Activated naive CD4-positive, alpha-beta T cell treated with anti-CD3 and anti-CD28 coated beads, Interleukin-2, amount 50 U/mL, for 24 hours (primary cell): ENCODE data around the gene CAGE1.
"Not testable (repeated sequence)": the region's sequence is repeated elsewhere in the genome, so short reads cannot be mapped to it uniquely, and the experiment has no call there.

ENCODE experiments used
- H3K27ac Mint-ChIP-seq: one replicate; pipeline ENCODE4 v1.8.0; 2021; ENCODE audit warnings: mild to moderate bottlenecking, mixed read lengths
- H3K27me3 Mint-ChIP-seq: one replicate; pipeline ENCODE4 v1.8.0; 2021; ENCODE audit warnings: mixed read lengths
- H3K36me3 Mint-ChIP-seq: one replicate; pipeline ENCODE4 v1.8.0; 2021; ENCODE audit warnings: mixed read lengths
- H3K4me1 Mint-ChIP-seq: one replicate; pipeline ENCODE4 v1.8.0; 2021; ENCODE audit warnings: mixed read lengths
- H3K4me3 Mint-ChIP-seq: one replicate; pipeline ENCODE4 v1.8.0; 2021; ENCODE audit warnings: mild to moderate bottlenecking, mixed read lengths
- H3K9me3 Mint-ChIP-seq: one replicate; pipeline ENCODE4 v1.8.0; 2021; ENCODE audit warnings: mixed read lengths

Gene CAGE1

DNA sequence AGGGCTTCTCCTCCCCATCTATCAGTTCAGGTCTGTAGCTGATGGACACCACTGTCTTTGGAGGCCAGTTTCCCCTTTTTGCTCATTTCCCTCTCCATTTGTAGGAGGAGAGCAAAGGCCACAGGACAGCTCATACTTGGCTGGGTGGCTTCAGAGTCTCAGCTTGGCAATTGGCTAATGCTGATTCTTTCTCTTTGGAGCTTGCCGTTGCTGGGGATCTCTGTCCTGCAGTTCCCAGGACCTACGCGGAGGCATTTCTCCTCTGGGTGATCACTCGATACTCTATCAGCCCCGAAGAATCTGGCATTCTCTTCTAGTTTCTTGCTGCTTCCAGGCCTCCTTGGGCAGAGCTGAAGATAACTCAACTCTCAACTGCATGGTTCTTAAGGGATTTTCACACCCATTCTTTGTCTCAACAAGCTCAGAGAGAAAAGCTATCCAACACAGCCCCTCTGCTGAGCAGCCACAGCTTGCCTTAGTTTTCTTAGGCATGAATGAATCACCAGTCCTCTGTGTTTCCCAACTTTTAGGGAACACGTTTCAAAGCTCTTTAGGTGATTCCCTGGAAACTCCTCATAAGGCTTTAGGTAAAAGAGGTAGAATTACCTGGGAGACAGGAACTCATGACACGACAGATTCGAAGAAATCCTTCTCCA, 57.3 kb downstream of the CAGE1 start:
- Mint-ChIP-seq H3K4me1 (no peaks in the 10 kb centered on the region), H3K36me3 (no peaks in the 10 kb centered on the region), H3K9me3 (no peaks in the 10 kb centered on the region), H3K4me3 (no peak overlapping the region), H3K27ac (no peak overlapping the region), H3K27me3 (peaks cover 1% of the 10 kb centered on the region)

GRCh38 chr6:7331452-7331851, 58.1 kb downstream of the CAGE1 start:
- no peaks in the 10 kb centered on the region for H3K4me1 Mint-ChIP-seq
- no peaks in the 10 kb centered on the region for H3K9me3 Mint-ChIP-seq
- peaks cover 1% of the 10 kb centered on the region for H3K27me3 Mint-ChIP-seq
- H3K36me3 Mint-ChIP-seq = no peaks in the 10 kb centered on the region
- H3K4me3 Mint-ChIP-seq = no peak overlapping the region
- H3K27ac Mint-ChIP-seq = no peak overlapping the region

DNA sequence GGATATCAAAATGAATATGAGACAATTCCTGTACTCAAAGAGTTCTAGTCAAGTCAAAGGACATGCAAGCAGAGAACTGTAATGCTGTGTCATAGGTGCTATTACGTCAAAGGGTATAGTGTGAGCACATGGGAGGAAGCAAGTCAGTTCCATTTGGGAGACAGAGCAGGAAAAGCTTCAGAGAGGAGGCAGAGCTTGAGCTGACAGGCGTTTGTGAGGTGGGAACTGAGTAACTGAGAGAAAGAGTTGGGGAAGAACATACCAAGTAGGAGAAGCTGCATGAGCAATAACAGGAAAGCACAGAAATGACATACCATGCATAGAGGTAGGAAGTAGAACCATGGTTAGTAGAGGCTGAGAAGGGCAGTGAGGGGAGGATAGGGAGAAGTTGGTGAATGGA, 61.3 kb downstream of the CAGE1 start:
- Mint-ChIP-seq H3K27me3 (peaks cover 1% of the 10 kb centered on the region), H3K4me3 (no peak overlapping the region), H3K36me3 (no peaks in the 10 kb centered on the region), H3K4me1 (no peaks in the 10 kb centered on the region), H3K9me3 (no peaks in the 10 kb centered on the region), H3K27ac (no peak overlapping the region)

GRCh38 chr6:7325750-7326149, 63.8 kb downstream of the CAGE1 start:
- Mint-ChIP-seq H3K27ac (no peak overlapping the region), H3K27me3 (peaks cover 1% of the 10 kb centered on the region), H3K4me3 (no peak overlapping the region), H3K36me3 (no peaks in the 10 kb centered on the region), H3K4me1 (no peaks in the 10 kb centered on the region), H3K9me3 (no peaks in the 10 kb centered on the region)

DNA sequence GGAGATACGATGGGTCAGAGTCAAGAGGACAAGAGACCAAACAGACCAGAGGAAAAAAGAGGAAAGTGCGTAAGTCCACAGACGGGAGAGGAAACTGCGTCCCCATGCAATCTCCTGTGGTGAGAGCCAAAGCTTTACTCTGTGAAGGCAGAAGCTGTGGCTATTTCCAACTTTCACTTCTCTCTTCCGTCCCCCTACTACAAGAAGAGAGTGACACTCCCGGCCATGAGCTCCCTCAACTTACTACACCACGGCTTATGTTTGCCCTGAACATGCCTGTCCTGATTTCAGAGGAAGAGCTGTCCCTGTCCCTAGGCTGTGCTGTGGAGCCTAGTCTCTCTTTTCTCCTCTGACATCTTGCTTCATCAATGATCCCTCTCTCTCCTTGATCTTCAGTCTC, 65.0 kb downstream of the CAGE1 start:
- Mint-ChIP-seq H3K27ac (no peak overlapping the region), H3K9me3 (no peaks in the 10 kb centered on the region), H3K36me3 (no peaks in the 10 kb centered on the region), H3K4me1 (no peaks in the 10 kb centered on the region), H3K27me3 (peaks cover 1% of the 10 kb centered on the region), H3K4me3 (no peak overlapping the region)

DNA sequence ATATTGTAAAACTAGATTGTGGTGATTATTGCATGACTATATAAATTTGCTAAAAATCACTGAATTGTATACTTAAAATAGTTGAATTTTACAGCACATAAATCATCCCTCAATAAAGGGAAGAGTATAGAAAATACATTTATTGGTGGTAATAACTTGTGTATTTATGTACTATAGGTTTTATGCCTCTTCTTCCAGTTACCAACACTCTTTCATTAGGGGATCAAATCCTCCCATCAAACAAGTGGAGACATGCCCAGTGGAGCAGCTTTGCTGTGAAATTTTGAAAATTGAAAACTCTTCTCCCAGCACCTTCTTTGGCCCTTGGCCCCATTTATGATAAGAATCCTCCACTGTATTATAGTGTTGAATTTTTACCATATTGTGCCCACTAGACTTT, 66.5 kb downstream of the CAGE1 start:
- Mint-ChIP-seq H3K27me3 (no peaks in the 10 kb centered on the region), H3K4me3 (no peak overlapping the region), H3K36me3 (no peaks in the 10 kb centered on the region), H3K9me3 (no peaks in the 10 kb centered on the region), H3K27ac (no peak overlapping the region), H3K4me1 (no peaks in the 10 kb centered on the region)

GRCh38 chr6:7321866-7322265, 67.7 kb downstream of the CAGE1 start:
- not testable (repeated sequence) for H3K4me3 Mint-ChIP-seq, H3K36me3 Mint-ChIP-seq, H3K27me3 Mint-ChIP-seq, H3K9me3 Mint-ChIP-seq, H3K27ac Mint-ChIP-seq, H3K4me1 Mint-ChIP-seq

DNA sequence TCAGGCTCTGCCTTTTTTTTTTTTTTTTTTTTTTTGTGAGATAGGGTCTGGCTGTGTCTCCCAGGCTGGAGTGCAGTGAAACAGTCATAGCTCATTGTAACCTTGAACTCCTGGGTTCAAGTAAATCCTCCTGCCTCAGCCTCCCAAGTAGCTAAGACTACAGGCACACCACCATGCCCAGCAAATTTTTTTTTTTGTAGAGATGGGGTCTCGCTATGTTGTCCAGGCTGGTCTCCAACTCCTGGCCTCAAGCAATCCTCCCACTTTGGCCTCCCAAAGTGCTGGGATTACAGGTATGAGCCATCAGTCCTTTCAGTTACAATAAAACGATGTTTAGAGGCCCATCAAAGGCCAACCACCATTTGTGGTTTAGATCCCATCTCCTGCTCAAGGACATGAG, 70.1 kb downstream of the CAGE1 start:
- not testable (repeated sequence) for H3K4me3 Mint-ChIP-seq, H3K27me3 Mint-ChIP-seq, H3K36me3 Mint-ChIP-seq, H3K9me3 Mint-ChIP-seq, H3K27ac Mint-ChIP-seq, H3K4me1 Mint-ChIP-seq

DNA sequence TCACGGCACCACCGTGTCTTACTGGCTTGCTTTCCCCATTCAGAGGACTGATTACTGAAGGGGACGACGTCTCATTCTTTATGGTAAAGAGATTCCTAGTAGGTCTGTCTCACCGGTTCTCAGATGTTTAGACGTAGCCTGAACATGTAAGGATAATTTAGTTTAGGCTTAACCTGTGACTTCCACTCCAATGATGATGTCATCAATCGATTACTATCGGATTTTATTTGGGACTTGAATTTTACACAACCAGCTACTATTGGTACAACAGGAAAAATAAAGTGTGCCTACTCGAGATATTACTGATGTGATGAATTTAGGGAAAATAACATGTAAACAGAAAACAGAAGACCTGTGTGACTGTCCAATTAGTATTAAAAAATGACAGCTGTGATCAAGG, 72.0 kb downstream of the CAGE1 start:
- no peak overlapping the region for H3K4me3 Mint-ChIP-seq
- H3K27ac Mint-ChIP-seq = no peak overlapping the region
- no peaks in the 10 kb centered on the region for H3K27me3 Mint-ChIP-seq
- no peaks in the 10 kb centered on the region for H3K36me3 Mint-ChIP-seq
- no peaks in the 10 kb centered on the region for H3K9me3 Mint-ChIP-seq
- peaks cover 8% of the 10 kb centered on the region for H3K4me1 Mint-ChIP-seq

- Mint-ChIP-seq H3K27ac (no peak overlapping the region), H3K36me3 (peaks cover 3% of the 10 kb centered on the region), H3K4me3 (no peak overlapping the region), H3K9me3 (no peaks in the 10 kb centered on the region), H3K27me3 (no peaks in the 10 kb centered on the region), H3K4me1 (peaks cover 11% of the 10 kb centered on the region)
These were observed 72.6 kb downstream of the CAGE1 start for GRCh38 chr6:7316658-7317533.

GRCh38 chr6:7315948-7316365, 73.6 kb downstream of the CAGE1 start:
- H3K4me3 Mint-ChIP-seq = no peak overlapping the region
- no peaks in the 10 kb centered on the region for H3K27me3 Mint-ChIP-seq
- peaks cover 6% of the 10 kb centered on the region for H3K36me3 Mint-ChIP-seq
- peaks cover 21% of the 10 kb centered on the region for H3K4me1 Mint-ChIP-seq
- no peak overlapping the region for H3K27ac Mint-ChIP-seq
- H3K9me3 Mint-ChIP-seq = no peaks in the 10 kb centered on the region

GRCh38 chr6:7315087-7315947, 74.2 kb downstream of the CAGE1 start:
- not testable (repeated sequence) for H3K36me3 Mint-ChIP-seq, H3K9me3 Mint-ChIP-seq, H3K27me3 Mint-ChIP-seq, H3K4me3 Mint-ChIP-seq, H3K27ac Mint-ChIP-seq
- peaks cover 22% of the 10 kb centered on the region for H3K4me1 Mint-ChIP-seq

- Mint-ChIP-seq H3K9me3 (no peaks in the 10 kb centered on the region), H3K27ac (peak overlapping the region; percentile 88), H3K4me1 (peaks cover 31% of the 10 kb centered on the region), H3K4me3 (no peak overlapping the region), H3K27me3 (no peaks in the 10 kb centered on the region), H3K36me3 (peaks cover 12% of the 10 kb centered on the region)
These were observed 75.1 kb downstream of the CAGE1 start for GRCh38 chr6:7314414-7314813.

GRCh38 chr6:7313505-7314165, 75.9 kb downstream of the CAGE1 start:
- Mint-ChIP-seq H3K4me3 (peak overlapping the region; percentile 100), H3K36me3 (peaks cover 13% of the 10 kb centered on the region), H3K9me3 (no peaks in the 10 kb centered on the region), H3K27ac (peak overlapping the region; percentile 88), H3K27me3 (no peaks in the 10 kb centered on the region), H3K4me1 (peaks cover 39% of the 10 kb centered on the region)
